Mucosa of gallbladder (tissue), 1 donor: Measurements from ENCODE around the gene RAB21. TPM values are rescaled to one million over a fixed set of nuclear protein-coding genes. Genes with fewer than 3 reads are reported as not detected.
A peak's percentile ranks its signal among the peaks of the same experiment; 100 is the strongest.

Experiments used
- DNase-seq: peaks from one replicate; pipeline ENCODE4 v3.0.0-alpha.2; 2020; ENCODE audit warnings: low spot score
- total RNA-seq: library from RNA; stranded (reverse); gene quantifications from one replicate; pipeline ENCODE4 v1.2.1, GENCODE V29; 2021
- donor health status: DM: no; HTN: no; CAD: no.

The RAB21 gene, protein sequence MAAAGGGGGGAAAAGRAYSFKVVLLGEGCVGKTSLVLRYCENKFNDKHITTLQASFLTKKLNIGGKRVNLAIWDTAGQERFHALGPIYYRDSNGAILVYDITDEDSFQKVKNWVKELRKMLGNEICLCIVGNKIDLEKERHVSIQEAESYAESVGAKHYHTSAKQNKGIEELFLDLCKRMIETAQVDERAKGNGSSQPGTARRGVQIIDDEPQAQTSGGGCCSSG
- total RNA-seq, result 72.1 TPM

- DNase-seq, result peak; percentile 97
Observed at GRCh38 chr12:71754461-71755145, at the start of gene RAB21. TSS of gene RAB21 (plus strand) at chr12:71754863. CDS start at chr12:71755130, 267 bp downstream.

- DNase-seq, result no peak
Observed at GRCh38 chr12:71704920-71705319, 49.7 kb upstream of the RAB21 start.

GRCh38 chr12:71708658-71709057 is 46.0 kb upstream of the RAB21 start:
- DNase-seq, result no peak

- no peak for DNase-seq
Observed at GRCh38 chr12:71710276-71711125, 44.2 kb upstream of the RAB21 start.

DNA sequence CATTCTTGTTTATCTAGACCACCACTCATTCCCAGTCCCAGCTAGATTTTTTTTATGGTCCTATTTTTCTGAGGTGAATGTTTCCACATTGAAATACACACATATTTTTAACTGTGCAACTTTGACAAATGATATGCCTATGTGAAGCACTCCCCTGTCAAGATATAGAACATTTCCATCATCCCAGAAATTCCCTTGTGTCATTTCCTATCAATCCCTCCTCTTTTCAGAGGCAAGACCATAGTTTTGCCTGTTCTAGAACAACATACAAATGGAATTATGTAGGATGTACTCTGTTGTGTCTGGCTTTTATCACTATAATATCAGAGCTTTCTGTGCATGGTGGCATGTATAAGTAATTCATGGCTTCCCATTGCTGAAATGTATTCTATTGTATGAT is 36.1 kb upstream of the RAB21 start:
- DNase-seq, result no peak

GRCh38 chr12:71719647-71720370 is 34.9 kb upstream of the RAB21 start:
- no peak for DNase-seq

DNA sequence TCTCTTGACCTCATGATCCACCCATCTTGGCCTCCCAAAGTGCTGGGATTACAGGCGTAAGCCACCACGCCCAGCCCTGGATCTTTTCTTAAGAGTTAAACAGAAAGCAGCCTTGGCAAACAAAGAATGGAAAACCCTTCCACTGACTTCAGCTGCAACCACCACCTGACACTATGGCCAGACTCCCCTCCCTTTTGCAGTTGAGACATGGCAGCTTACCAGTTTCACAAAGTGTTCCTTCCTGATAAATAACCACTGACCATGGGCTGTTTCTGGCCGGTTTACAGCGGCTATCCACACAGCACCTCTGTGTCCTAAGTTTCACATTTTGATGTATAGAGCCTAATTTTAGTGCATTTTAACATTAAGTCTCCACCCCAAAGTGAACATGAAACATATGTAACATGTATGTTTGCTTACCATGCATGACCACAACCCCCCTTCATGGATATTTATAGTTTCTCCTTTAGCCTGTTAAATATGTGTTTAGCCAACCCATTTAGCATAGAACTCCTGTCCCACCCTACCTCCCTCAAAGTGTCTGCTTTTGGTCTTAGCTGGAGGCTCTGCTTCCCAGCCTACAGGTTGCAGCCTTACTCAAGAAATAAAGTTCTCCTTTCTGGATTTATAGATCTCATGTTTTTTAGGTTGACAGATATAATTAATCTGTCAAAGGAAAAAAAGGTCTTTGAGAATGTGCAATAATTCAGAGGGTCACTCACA is 32.7 kb upstream of the RAB21 start:
- DNase-seq, result no peak

GRCh38 chr12:71725011-71725410 is 29.7 kb upstream of the RAB21 start:
- DNase-seq, result no peak

GRCh38 chr12:71726548-71726947 is 28.1 kb upstream of the RAB21 start:
- no peak for DNase-seq

GRCh38 chr12:71727958-71728357 is 26.7 kb upstream of the RAB21 start:
- no peak for DNase-seq

- DNase-seq, result no peak
Observed at GRCh38 chr12:71730936-71731335, 23.7 kb upstream of the RAB21 start.

GRCh38 chr12:71731439-71732356 is 23.0 kb upstream of the RAB21 start:
- no peak for DNase-seq

GRCh38 chr12:71732357-71732712 is 22.3 kb upstream of the RAB21 start:
- DNase-seq, result no peak

DNA sequence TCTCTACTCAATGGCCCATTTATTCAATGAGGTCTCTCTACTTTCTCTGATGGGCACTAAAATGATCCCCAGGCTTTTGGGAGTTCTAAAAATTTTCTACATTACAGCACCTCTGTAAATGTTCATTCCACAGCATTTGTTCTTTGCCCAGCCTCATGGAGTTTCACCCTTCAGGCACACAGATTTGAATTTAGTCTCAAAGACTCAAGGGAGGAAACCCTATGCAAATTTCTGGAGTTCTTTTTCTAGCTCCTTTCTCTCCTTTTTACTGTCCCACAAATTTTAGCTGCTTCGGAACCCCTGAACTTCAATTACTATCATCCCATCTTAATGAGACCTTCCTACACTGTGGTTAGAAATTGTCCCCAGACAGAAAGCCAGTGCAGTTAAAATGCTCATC is 17.5 kb upstream of the RAB21 start:
- DNase-seq, result no peak

DNA sequence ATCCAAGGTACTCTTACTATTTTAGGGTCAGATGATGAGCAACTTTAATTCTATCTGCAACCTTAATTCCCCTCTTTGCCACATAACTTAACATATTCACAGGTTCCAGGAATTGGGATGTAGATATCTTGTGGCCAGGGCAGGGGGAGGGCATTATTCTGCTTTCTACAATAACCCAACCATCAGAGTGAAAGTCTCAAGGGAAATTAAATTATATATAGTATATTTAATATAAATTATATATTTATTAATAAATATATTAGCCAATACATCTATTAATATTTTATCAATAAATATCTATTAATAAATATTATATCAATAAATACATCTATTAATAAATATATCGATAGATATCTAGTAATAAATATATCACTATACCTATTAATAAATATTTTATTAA is 11.7 kb upstream of the RAB21 start:
- no peak for DNase-seq

DNA sequence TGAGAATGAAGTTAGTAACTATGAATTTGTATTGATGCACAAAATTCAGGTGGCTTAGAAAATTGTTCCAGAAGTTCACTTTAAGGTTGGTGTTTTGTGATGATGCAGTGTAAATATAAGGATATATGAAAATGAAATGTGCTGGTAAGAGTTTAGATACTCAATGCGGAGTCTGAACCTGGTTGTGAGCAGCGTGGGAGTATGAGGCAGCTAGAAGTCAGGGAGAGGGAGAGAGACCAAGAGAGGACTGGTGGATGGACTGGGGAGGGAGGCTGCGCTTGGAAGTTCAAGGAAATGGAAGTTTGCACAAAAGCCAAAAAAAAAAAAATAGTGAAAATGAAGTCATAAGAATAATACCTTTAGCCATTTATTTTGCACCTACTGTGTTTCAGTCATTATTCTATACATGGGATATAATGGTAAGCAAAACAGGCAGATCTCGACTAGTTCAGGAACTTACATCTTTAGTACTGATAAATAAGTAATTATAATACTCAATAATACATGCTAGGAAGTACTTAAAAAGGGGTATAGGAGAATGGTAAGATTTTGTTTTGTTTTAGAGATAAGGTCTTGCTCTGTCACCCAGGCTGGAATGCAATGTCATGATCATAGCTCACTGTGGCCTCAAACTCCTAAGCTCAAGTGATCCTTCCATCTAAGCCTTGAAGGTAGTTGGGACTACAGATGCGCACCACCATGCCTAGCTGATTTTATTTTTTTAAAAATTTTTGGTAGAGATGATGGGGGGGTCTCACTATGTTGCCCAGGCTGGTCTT is 10.0 kb upstream of the RAB21 start:
- DNase-seq, result no peak

- peak; percentile 40 for DNase-seq
Observed at GRCh38 chr12:71746974-71747611, 7.6 kb upstream of the RAB21 start.

DNA sequence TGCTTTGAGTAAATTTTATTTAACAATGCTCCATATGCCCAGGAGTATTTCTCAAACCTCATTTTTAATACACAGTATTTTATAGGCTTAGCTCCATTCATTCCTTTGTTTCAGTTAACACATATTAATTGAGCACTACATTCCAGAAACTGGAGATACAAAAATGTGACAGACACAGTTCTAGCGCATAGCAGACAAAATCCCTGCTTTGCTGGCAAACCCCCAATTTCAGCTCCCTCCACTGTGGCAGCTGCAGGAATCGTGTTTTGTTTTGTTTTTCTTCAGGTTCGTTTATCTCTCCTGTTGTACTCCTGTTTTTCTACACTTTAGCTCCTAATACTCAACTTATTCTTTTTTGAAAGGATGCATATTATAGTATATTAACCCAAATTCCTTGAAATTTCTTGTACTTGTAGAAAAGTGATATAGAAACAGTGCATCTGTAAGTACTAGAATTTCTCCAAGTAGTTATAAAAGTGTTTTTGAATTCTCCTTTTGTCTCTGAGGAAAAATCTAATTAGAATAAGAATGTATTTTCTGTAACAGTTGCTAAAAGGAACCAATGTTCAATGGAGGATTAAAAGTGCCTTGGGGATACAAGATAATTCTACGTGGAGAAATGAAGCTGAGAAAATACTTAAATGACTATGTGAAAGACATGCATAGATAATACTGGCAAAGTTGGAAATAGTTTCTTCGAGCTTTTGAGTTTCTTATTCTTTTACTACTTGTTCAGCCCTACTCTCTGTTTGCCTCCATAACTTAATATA is 6.4 kb upstream of the RAB21 start:
- DNase-seq, result no peak
